WTC11 (cell line): ENCODE data around the gene AK5. TPM values are rescaled to one million over a fixed set of nuclear protein-coding genes. Genes with fewer than 3 reads are reported as not detected.

Experiments used
- ATAC-seq: fragments of 200-7000 bp; cut with Tn5 transposase; 2 replicates; pipeline ENCODE4 v1.10.0; 2021; ENCODE audit warnings: mild to moderate bottlenecking, moderate library complexity
- CTCF ChIA-PET: fragments of 300-600 bp; sonication (Branson Sonifier 250); formaldehyde crosslinking; loops from one replicate; lab custom pipeline; 2021; ENCODE audit warnings: antibody characterized with exemption; lab: Charles Lee
- POLR2A ChIA-PET: fragments of 350-600 bp; sonication (Branson Sonifier 250); formaldehyde crosslinking; loops from one replicate; lab custom pipeline; 2021; ENCODE audit warnings: antibody characterized with exemption; lab: Charles Lee
- DNase-seq: peaks from one replicate; pipeline ENCODE4 v3.0.0; 2021; ENCODE audit warnings: low spot score
- H3K27ac Mint-ChIP-seq: 2 replicates; pipeline ENCODE4 v1.8.0; 2021; ENCODE audit warnings: mixed read lengths
- H3K27me3 Mint-ChIP-seq: 2 replicates; pipeline ENCODE4 v1.8.0; 2021; ENCODE audit warnings: low read depth, mild to moderate bottlenecking, moderate library complexity, mixed read lengths
- H3K36me3 Mint-ChIP-seq: 2 replicates; pipeline ENCODE4 v1.8.0; 2021; ENCODE audit warnings: mixed read lengths
- H3K4me1 Mint-ChIP-seq: 2 replicates; pipeline ENCODE4 v1.8.0; 2022; ENCODE audit warnings: mixed read lengths
- H3K4me3 Mint-ChIP-seq: 2 replicates; pipeline ENCODE4 v1.8.0; 2021; ENCODE audit warnings: mild to moderate bottlenecking, moderate library complexity, mixed read lengths
- H3K9me3 Mint-ChIP-seq: 2 replicates; pipeline ENCODE4 v1.8.0; 2021; ENCODE audit warnings: mixed read lengths
- ATF1 ChIP-seq: sonication (generic); formaldehyde crosslinking; IDR thresholded peaks from 2 replicates; pipeline ENCODE4 v1.8.1; 2023; ENCODE audit warnings: mild to moderate bottlenecking, moderate library complexity, missing genetic modification reagents
- FOXK1 ChIP-seq: sonication (generic); formaldehyde crosslinking; IDR thresholded peaks from 2 replicates; pipeline ENCODE4 v1.8.0; 2022; ENCODE audit warnings: mild to moderate bottlenecking, moderate library complexity, missing genetic modification reagents
- GTF2I ChIP-seq: fragments of 250-450 bp; sonication (Bioruptor Pico); conservative IDR thresholded peaks from 2 replicates; pipeline ENCODE4 v1.4.0; 2021; ENCODE audit warnings: mild to moderate bottlenecking
- IRF2 ChIP-seq: sonication (generic); formaldehyde crosslinking; IDR thresholded peaks from 2 replicates; pipeline ENCODE4 v1.8.0; 2022; ENCODE audit warnings: low read depth, missing genetic modification reagents, borderline replicate concordance
- JUN ChIP-seq: sonication (generic); formaldehyde crosslinking; IDR thresholded peaks from 2 replicates; pipeline ENCODE4 v1.8.0; 2023; ENCODE audit warnings: mild to moderate bottlenecking, missing genetic modification reagents
- MYBL2 ChIP-seq: sonication (generic); formaldehyde crosslinking; IDR thresholded peaks from 2 replicates; pipeline ENCODE4 v1.8.1; 2023; ENCODE audit warnings: mild to moderate bottlenecking, moderate library complexity, missing genetic modification reagents
- NFATC4 ChIP-seq: fragments of 250-450 bp; sonication (Bioruptor Pico); IDR thresholded peaks from 2 replicates; pipeline ENCODE4 v1.9.0; 2021; ENCODE audit warnings: mild to moderate bottlenecking
- NFYB ChIP-seq: sonication (generic); formaldehyde crosslinking; conservative IDR thresholded peaks from 2 replicates; pipeline ENCODE4 v1.8.0; 2022; ENCODE audit warnings: low read depth, missing genetic modification reagents
- NR3C1 ChIP-seq: sonication (generic); formaldehyde crosslinking; conservative IDR thresholded peaks from 2 replicates; pipeline ENCODE4 v1.8.1; 2023; ENCODE audit warnings: low read depth, mild to moderate bottlenecking, missing genetic modification reagents
- PRRX2 ChIP-seq: fragments of 250-450 bp; sonication (Bioruptor Pico); IDR thresholded peaks from 2 replicates; pipeline ENCODE4 v1.8.0; 2021; ENCODE audit warnings: mild to moderate bottlenecking
- RELA ChIP-seq: sonication (generic); formaldehyde crosslinking; IDR thresholded peaks from 2 replicates; pipeline ENCODE4 v1.8.1; 2022; ENCODE audit warnings: missing genetic modification reagents, mild to moderate bottlenecking, borderline replicate concordance
- SOX15 ChIP-seq: fragments of 250-450 bp; sonication (Bioruptor Pico); IDR thresholded peaks from 2 replicates; pipeline ENCODE4 v1.9.0; 2021; ENCODE audit warnings: mild to moderate bottlenecking
- SP1 ChIP-seq: sonication (generic); formaldehyde crosslinking; conservative IDR thresholded peaks from 2 replicates; pipeline ENCODE4 v1.8.1; 2022; ENCODE audit warnings: missing genetic modification reagents
- TP53 ChIP-seq: sonication (generic); formaldehyde crosslinking; IDR thresholded peaks from 2 replicates; pipeline ENCODE4 v1.8.1; 2023; ENCODE audit warnings: mild to moderate bottlenecking, missing genetic modification reagents
- ZBTB21 ChIP-seq: sonication (generic); formaldehyde crosslinking; IDR thresholded peaks from 2 replicates; pipeline ENCODE4 v1.8.1; 2023; ENCODE audit warnings: mild to moderate bottlenecking, missing genetic modification reagents, borderline replicate concordance
- ZNF138 ChIP-seq: sonication (generic); formaldehyde crosslinking; conservative IDR thresholded peaks from 2 replicates; pipeline ENCODE4 v1.8.1; 2022; ENCODE audit warnings: mild to moderate bottlenecking, moderate library complexity, missing genetic modification reagents
- ZNF263 ChIP-seq: sonication (generic); formaldehyde crosslinking; IDR thresholded peaks from 2 replicates; pipeline ENCODE4 v1.8.1; 2022; ENCODE audit warnings: low read depth, mild to moderate bottlenecking, moderate library complexity, missing genetic modification reagents
- total RNA-seq: library from RNA; stranded (reverse); gene quantifications from 3 replicates; pipeline ENCODE4 v1.2.3, GENCODE V29; 2021
- TF ChIP-seq, protein P1 (sequence below): sonication (generic); formaldehyde crosslinking; IDR thresholded peaks from 2 replicates; pipeline ENCODE4 v1.8.0; 2022; ENCODE audit warnings: mild to moderate bottlenecking, missing genetic modification reagents
- TF ChIP-seq, protein P2 (sequence below): fragments of 250-450 bp; sonication (Bioruptor Pico); IDR thresholded peaks from 2 replicates; pipeline ENCODE4 v1.9.0; 2021; ENCODE audit warnings: moderate library complexity, mild to moderate bottlenecking, inconsistent platforms, borderline replicate concordance
- TF ChIP-seq, protein P3 (sequence below): sonication (generic); formaldehyde crosslinking; IDR thresholded peaks from 2 replicates; pipeline ENCODE4 v1.8.1; 2023; ENCODE audit warnings: mild to moderate bottlenecking, missing genetic modification reagents, borderline replicate concordance
- TF ChIP-seq, protein P4 (sequence below): sonication (generic); formaldehyde crosslinking; IDR thresholded peaks from 2 replicates; pipeline ENCODE4 v1.8.1; 2023; ENCODE audit warnings: mild to moderate bottlenecking, missing genetic modification reagents
- TF ChIP-seq, protein P5 (sequence below): fragments of 250-450 bp; sonication (Bioruptor Pico); conservative IDR thresholded peaks from 2 replicates; pipeline ENCODE4 v1.9.0; 2021; ENCODE audit warnings: mild to moderate bottlenecking
- TF ChIP-seq, protein P6 (sequence below): fragments of 250-450 bp; sonication (Bioruptor Pico); IDR thresholded peaks from 2 replicates; pipeline ENCODE4 v1.8.0; 2021; ENCODE audit warnings: mild to moderate bottlenecking

AK5 gene
- total RNA-seq, 1 experiment from 2014 or later, result 3.0 TPM

DNA sequence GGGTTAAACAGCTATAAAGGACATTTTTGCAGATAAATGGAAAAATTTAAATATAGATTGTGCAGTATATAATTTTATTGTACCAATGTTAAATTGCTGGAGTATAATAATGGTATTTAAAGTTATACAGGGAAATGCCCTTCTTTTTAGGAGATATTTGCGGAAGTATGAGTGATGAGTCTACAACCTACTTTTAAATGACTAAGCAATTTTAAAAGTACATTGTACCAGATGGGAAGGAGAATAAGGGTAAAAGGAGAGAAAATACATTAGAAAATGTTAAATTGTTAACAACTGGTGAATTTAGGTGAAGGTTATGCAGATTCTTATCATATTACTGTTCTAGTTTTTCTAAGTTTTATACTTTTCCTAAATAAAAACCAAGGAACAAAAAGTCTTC is 308.8 kb downstream of the AK5 start:
- H3K9me3 Mint-ChIP-seq, result no peaks in the 10 kb centered on the region
- H3K27ac Mint-ChIP-seq, result peak overlapping the region; percentile 6; the same call in 1 of the 2 replicates
- H3K27me3 Mint-ChIP-seq, result no peaks in the 10 kb centered on the region
- H3K4me1 Mint-ChIP-seq, result no peaks in the 10 kb centered on the region
- CTCF ChIA-PET, result no interaction called here
- DNase-seq, result no peak
- POLR2A ChIA-PET, result no interaction called here
- no peaks in the 10 kb centered on the region for H3K36me3 Mint-ChIP-seq
- no peak for TF ChIP-seq TP53
- no peak for TF ChIP-seq NFYB (CRISPR knock-in tag)
- TF ChIP-seq ZBTB21 (CRISPR knock-in tag), result no peak
- TF ChIP-seq NR3C1 (CRISPR knock-in tag), result no peak
- no peak for TF ChIP-seq FOXK1 (CRISPR knock-in tag)
- TF ChIP-seq SOX15 (CRISPR knock-in tag), result no peak
- TF ChIP-seq ZNF263 (CRISPR knock-in tag), result no peak
- TF ChIP-seq ATF1, result no peak
- TF ChIP-seq, protein P1, sequence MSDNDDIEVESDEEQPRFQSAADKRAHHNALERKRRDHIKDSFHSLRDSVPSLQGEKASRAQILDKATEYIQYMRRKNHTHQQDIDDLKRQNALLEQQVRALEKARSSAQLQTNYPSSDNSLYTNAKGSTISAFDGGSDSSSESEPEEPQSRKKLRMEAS, result no peak
- no peak for TF ChIP-seq SP1
- TF ChIP-seq, protein P2, sequence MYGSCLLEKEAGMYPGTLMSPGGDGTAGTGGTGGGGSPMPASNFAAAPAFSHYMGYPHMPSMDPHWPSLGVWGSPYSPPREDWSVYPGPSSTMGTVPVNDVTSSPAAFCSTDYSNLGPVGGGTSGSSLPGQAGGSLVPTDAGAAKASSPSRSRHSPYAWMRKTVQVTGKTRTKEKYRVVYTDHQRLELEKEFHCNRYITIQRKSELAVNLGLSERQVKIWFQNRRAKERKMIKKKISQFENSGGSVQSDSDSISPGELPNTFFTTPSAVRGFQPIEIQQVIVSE, result no peak
- TF ChIP-seq, protein P3, sequence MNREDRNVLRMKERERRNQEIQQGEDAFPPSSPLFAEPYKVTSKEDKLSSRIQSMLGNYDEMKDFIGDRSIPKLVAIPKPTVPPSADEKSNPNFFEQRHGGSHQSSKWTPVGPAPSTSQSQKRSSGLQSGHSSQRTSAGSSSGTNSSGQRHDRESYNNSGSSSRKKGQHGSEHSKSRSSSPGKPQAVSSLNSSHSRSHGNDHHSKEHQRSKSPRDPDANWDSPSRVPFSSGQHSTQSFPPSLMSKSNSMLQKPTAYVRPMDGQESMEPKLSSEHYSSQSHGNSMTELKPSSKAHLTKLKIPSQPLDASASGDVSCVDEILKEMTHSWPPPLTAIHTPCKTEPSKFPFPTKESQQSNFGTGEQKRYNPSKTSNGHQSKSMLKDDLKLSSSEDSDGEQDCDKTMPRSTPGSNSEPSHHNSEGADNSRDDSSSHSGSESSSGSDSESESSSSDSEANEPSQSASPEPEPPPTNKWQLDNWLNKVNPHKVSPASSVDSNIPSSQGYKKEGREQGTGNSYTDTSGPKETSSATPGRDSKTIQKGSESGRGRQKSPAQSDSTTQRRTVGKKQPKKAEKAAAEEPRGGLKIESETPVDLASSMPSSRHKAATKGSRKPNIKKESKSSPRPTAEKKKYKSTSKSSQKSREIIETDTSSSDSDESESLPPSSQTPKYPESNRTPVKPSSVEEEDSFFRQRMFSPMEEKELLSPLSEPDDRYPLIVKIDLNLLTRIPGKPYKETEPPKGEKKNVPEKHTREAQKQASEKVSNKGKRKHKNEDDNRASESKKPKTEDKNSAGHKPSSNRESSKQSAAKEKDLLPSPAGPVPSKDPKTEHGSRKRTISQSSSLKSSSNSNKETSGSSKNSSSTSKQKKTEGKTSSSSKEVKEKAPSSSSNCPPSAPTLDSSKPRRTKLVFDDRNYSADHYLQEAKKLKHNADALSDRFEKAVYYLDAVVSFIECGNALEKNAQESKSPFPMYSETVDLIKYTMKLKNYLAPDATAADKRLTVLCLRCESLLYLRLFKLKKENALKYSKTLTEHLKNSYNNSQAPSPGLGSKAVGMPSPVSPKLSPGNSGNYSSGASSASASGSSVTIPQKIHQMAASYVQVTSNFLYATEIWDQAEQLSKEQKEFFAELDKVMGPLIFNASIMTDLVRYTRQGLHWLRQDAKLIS (CRISPR knock-in tag), result no peak
- TF ChIP-seq, protein P4, sequence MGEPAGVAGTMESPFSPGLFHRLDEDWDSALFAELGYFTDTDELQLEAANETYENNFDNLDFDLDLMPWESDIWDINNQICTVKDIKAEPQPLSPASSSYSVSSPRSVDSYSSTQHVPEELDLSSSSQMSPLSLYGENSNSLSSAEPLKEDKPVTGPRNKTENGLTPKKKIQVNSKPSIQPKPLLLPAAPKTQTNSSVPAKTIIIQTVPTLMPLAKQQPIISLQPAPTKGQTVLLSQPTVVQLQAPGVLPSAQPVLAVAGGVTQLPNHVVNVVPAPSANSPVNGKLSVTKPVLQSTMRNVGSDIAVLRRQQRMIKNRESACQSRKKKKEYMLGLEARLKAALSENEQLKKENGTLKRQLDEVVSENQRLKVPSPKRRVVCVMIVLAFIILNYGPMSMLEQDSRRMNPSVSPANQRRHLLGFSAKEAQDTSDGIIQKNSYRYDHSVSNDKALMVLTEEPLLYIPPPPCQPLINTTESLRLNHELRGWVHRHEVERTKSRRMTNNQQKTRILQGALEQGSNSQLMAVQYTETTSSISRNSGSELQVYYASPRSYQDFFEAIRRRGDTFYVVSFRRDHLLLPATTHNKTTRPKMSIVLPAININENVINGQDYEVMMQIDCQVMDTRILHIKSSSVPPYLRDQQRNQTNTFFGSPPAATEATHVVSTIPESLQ (CRISPR knock-in tag), result no peak
- no peak for TF ChIP-seq GTF2I (CRISPR knock-in tag)
- TF ChIP-seq, protein P5, sequence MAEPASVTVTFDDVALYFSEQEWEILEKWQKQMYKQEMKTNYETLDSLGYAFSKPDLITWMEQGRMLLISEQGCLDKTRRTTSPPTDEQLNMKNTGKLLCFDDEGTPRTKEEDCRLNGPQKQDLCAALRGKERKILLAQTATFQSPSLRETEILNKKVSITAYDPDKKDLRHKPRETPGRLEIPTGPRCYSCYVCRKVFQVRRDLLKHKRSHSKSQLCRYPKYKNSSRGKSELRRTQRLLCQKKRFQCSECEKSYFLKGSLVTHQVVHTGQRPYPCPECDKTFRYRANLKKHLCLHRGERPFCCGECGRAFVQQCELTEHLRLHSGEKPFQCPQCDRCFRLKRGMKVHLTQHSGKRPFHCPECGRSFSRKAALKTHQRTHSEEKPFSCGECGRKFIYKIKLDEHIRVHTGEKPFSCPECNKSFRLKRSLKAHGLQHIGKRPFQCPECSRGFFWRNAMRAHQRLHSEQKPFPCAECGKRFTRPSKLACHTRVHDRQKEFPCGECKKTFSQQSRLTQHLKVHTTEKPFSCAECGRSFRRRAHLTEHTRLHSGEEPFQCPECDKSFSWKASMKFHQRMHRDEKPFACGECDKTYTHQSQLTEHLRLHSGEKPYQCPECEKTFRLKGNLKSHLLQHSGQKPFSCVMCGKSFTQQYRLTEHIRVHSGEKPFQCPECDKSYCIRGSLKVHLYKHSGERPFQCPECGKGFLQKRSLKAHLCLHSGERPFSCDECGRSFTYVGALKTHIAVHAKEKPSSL (CRISPR knock-in tag), result no peak
- no peak for TF ChIP-seq IRF2 (CRISPR knock-in tag)
- no peak for TF ChIP-seq PRRX2 (CRISPR knock-in tag)
- ATAC-seq, result no peak
- no peak overlapping the region for H3K4me3 Mint-ChIP-seq

DNA sequence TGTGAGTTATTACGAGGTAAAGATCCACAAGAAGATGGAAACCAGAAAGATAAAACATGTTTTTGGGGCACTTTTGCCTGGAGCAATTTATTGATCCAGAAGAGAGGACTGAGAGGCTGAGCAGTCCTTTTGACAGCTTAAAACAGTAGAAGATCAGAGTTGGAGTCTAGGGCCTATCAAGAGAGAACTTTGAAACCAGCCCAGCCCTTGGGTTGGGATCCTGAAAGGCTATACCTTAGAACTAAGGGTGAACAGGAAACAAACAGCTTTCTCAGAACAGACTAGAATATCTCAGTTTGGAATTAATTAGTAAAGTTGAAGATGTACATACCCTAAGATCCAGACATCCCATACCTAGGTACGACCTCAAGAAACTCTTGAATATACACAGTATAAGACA is 311.1 kb downstream of the AK5 start:
- Mint-ChIP-seq H3K4me1 (no peaks in the 10 kb centered on the region), H3K27ac (no peak overlapping the region), H3K36me3 (no peaks in the 10 kb centered on the region), H3K27me3 (no peaks in the 10 kb centered on the region), H3K4me3 (no peak overlapping the region), H3K9me3 (no peaks in the 10 kb centered on the region)
- ChIA-PET CTCF (no interaction called here), POLR2A (no interaction called here)
- ATAC-seq, result no peak
- no peak for DNase-seq
- no peak for TF ChIP-seq ZNF138 (CRISPR knock-in tag)
- TF ChIP-seq, protein P3 (CRISPR knock-in tag), result no peak
- TF ChIP-seq NFATC4 (CRISPR knock-in tag), result no peak
- no peak for TF ChIP-seq GTF2I (CRISPR knock-in tag)
- TF ChIP-seq, protein P6, sequence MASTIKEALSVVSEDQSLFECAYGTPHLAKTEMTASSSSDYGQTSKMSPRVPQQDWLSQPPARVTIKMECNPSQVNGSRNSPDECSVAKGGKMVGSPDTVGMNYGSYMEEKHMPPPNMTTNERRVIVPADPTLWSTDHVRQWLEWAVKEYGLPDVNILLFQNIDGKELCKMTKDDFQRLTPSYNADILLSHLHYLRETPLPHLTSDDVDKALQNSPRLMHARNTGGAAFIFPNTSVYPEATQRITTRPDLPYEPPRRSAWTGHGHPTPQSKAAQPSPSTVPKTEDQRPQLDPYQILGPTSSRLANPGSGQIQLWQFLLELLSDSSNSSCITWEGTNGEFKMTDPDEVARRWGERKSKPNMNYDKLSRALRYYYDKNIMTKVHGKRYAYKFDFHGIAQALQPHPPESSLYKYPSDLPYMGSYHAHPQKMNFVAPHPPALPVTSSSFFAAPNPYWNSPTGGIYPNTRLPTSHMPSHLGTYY, result no peak
- TF ChIP-seq NR3C1 (CRISPR knock-in tag), result no peak
- TF ChIP-seq RELA (CRISPR knock-in tag), result no peak
- TF ChIP-seq MYBL2 (CRISPR knock-in tag), result no peak
- no peak for TF ChIP-seq JUN (CRISPR knock-in tag)
